Heart left ventricle (tissue), 16 donors: ENCODE measurements around the gene GPC6. TPM values are rescaled to one million over a fixed set of nuclear protein-coding genes. Genes with fewer than 3 reads are reported as not detected.

Experiments used
- ATAC-seq, 4 donors: fragments of 200-7000 bp; cut with Tn5 transposase; one replicate each; pipeline ENCODE4 v1.9.1; 2020 to 2022; ENCODE audit warnings: moderate library complexity in 4 of 4, mild to moderate bottlenecking in 3 of 4, moderate number of reproducible peaks in 1 of 4
- DNase-seq, 5 donors: peaks; one replicate each; pipeline ENCODE4 v3.0.0-alpha.2; 2020
- H3K27ac ChIP-seq, 12 donors: fragments of 200-600 bp; sonication (generic) in 4 of 12; one replicate each; pipeline versions ENCODE4 v1.5.0 to v1.8.0; 2016 to 2022; ENCODE audit warnings: mild to moderate bottlenecking in 2 of 12
- H3K27me3 ChIP-seq, 9 donors: fragments of 200-600 bp; sonication (generic) in 2 of 9; one replicate each; pipeline versions ENCODE4 v1.5.1 to v1.8.0; 2016 to 2022; ENCODE audit warnings: mild to moderate bottlenecking in 3 of 9
- H3K36me3 ChIP-seq, 9 donors: fragments of 200-600 bp; sonication (generic) in 2 of 9; one replicate each; pipeline versions ENCODE4 v1.5.0 to v1.8.0; 2018 to 2022; ENCODE audit warnings: mild to moderate bottlenecking in 2 of 9
- H3K4me1 ChIP-seq, 12 donors: fragments of 200-600 bp; sonication (generic) in 4 of 12; one replicate each; pipeline versions ENCODE4 v1.5.0 to v1.8.0; 2016 to 2022; ENCODE audit warnings: mild to moderate bottlenecking in 3 of 12
- H3K4me3 ChIP-seq, 12 donors: fragments of 200-600 bp; sonication (generic) in 4 of 12; one replicate each; pipeline versions ENCODE4 v1.5.0 to v1.8.0; 2017 to 2022; ENCODE audit warnings: mild to moderate bottlenecking in 9 of 12, moderate library complexity in 4 of 12
- H3K9me3 ChIP-seq, 12 donors: fragments of 200-600 bp; sonication (generic) in 4 of 12; one replicate each; pipeline versions ENCODE4 v1.5.0 to v1.8.0; 2016 to 2022; ENCODE audit warnings: mild to moderate bottlenecking in 1 of 12
- CTCF ChIP-seq, 12 donors: fragments of 200-600 bp; sonication (generic) in 4 of 12; IDR thresholded peaks; one replicate each; pipeline versions ENCODE4 v1.5.0 to v1.8.0; 2018 to 2022; ENCODE audit warnings: antibody characterized with exemption in 12 of 12, mild to moderate bottlenecking in 5 of 12
- POLR2A ChIP-seq, 2 donors: fragments of 450-650 bp; IDR thresholded peaks; one replicate each; pipeline ENCODE4 v1.6.1; 2017; ENCODE audit warnings: antibody characterized with exemption in 2 of 2, mild to moderate bottlenecking in 2 of 2, moderate library complexity in 2 of 2
- WGBS, 4 donors: extraction: QIAGEN DNeasy Blood & Tissue Kit in 2 of 4; methylation state at CpG; one replicate each; pipeline versions ENCODE4 v1.1.5 to v1.1.7; 2013 to 2018; 5-methylcytosine and 5-hydroxymethylcytosine counted together
- intact Hi-C, 10 donors: fragments of 100-400 bp; cut with DNase I; formaldehyde crosslinking; loops; one replicate each; pipeline versions ENCODE4 v1.11.1 to v1.14.2; 2022
- polyA plus RNA-seq, 2 donors: library from polyadenylated mRNA; stranded (reverse); fragments of 200-250 nt; gene quantifications; one replicate each; pipeline ENCODE4 v1.2.3, GENCODE V29; 2013
- total RNA-seq, 9 donors: library from RNA; depleted of rRNA in 2 of 9; stranded (reverse); fragments of >200 nt in 2 of 9; fragmentation: NEBNext Ultra II Directional in 3 of 9; extraction: Animal tissue kit (Norgen Biotek cat#: 25700) in 3 of 9; gene quantifications; one replicate each; pipeline versions ENCODE4 v1.1.0 to v1.2.4, GENCODE V29; 2016 to 2023
- donor health status: ischemic (EF 13 %, LVEDD 7.1; RV severe dilation, severe dysfunction).
- donor health status: healthy with polysubstance abuse.
- donor health status: DM: no; HTN: yes; CAD: no.
- donor health status: DM: no; HTN: no; CAD: no.
- donor health status: ischemic (EF 25% LVEDD 6.9; RV normal size, moderate dysfunction).
- donor health status: ischemic (EF 25% LVEDD 5.7; RV mildly dilated, moderate dysfunction).
- donor health status: healthy.
- donor health status: DM: yes; HTN: yes; CAD: no.
- donor health status: ischemic (EF 35%, LVEDD 5.7; RV mildly dilated, moderate dysfunction).
- donor health status: nonischemic (EF 11% LVEDD 7.7; RV severe dilation, severe dysfunction).
- donor health status: DM: yes; HTN: yes; CAD: no.
- donor health status: PGD.
- donor health status: ischemic (EF 29% LVEDD 5.4; RV normal size, mild dysfunction).
- donor health status: nonischemic (EF 23%, LVEDD 6.1; RV moderate dilation, normal function).

The GPC6 gene
- total and polyA plus RNA-seq, 11 donors: 0.08 to 6.2 (median 2.0) TPM

- DNase-seq (no peak), ATAC-seq (no peak)
- intact Hi-C loops: no loop called here
- no peaks in the 10 kb centered on the region for H3K9me3 ChIP-seq
- H3K4me1 ChIP-seq: peaks cover 0 to 4% (median 0%) of the 10 kb centered on the region in 12 donors
- H3K36me3 ChIP-seq: no peaks in the 10 kb centered on the region
- H3K4me3 ChIP-seq: no peak overlapping the region
- H3K27me3 ChIP-seq: no peaks in the 10 kb centered on the region
- TF ChIP-seq CTCF (IDR thresholded peaks at IDR 0.05) (no peak), POLR2A (IDR thresholded peaks at IDR 0.05) (no peak)
- H3K27ac ChIP-seq: no peak overlapping the region
- WGBS, 4 donors: 82 to 87% (median 85%) methylated on average over 2 of the region's 2 CpGs
These were observed 950.4 kb downstream of the GPC6 start for GRCh38 chr13:94177041-94177440.

- ATAC-seq (no peak), DNase-seq (no peak)
- H3K4me3 ChIP-seq: no peak overlapping the region
- WGBS, 4 donors: 59 to 73% (median 67%) methylated on average over 5 of the region's 5 CpGs
- intact Hi-C loops: no loop called here
- peaks cover 0 to 7% (median 0%) of the 10 kb centered on the region in 12 donors for H3K4me1 ChIP-seq
- no peak for TF ChIP-seq CTCF (IDR thresholded peaks at IDR 0.05)
- no peak for TF ChIP-seq POLR2A (IDR thresholded peaks at IDR 0.05)
- H3K36me3 ChIP-seq: no peaks in the 10 kb centered on the region
- H3K9me3 ChIP-seq: no peaks in the 10 kb centered on the region
- no peak overlapping the region for H3K27ac ChIP-seq
- no peaks in the 10 kb centered on the region for H3K27me3 ChIP-seq
These were observed 952.1 kb downstream of the GPC6 start for GRCh38 chr13:94178625-94179244.

- Histone ChIP-seq H3K9me3 (no peaks in the 10 kb centered on the region), H3K36me3 (no peaks in the 10 kb centered on the region), H3K27ac (no peak overlapping the region), H3K4me1 (peaks cover 0 to 7% (median 0%) of the 10 kb centered on the region in 12 donors), H3K4me3 (no peak overlapping the region), H3K27me3 (no peaks in the 10 kb centered on the region)
- DNase-seq: no peak
- intact Hi-C loops: loop anchor here in 1 of 10 donors (10.0 kb wide), 1 partner anchor 173 kb away; no protein-coding TSS in a partner anchor
- TF ChIP-seq CTCF (IDR thresholded peaks at IDR 0.05) (no peak), POLR2A (IDR thresholded peaks at IDR 0.05) (no peak)
- 82 to 92% (median 87%) methylated on average over 1 of the region's 1 CpG for WGBS, 4 donors
- ATAC-seq: no peak
These were observed 955.0 kb downstream of the GPC6 start for GRCh38 chr13:94181461-94182107.

GRCh38 chr13:94182185-94182761, 955.7 kb downstream of the GPC6 start:
- H3K4me1 ChIP-seq: peaks cover 0 to 7% (median 0%) of the 10 kb centered on the region in 12 donors
- no peak overlapping the region for H3K4me3 ChIP-seq
- TF ChIP-seq POLR2A (IDR thresholded peaks at IDR 0.05) (no peak), CTCF (IDR thresholded peaks at IDR 0.05) (no peak)
- no peak for DNase-seq
- intact Hi-C loops: loop anchor here in 1 of 10 donors (10.0 kb wide), 1 partner anchor 173 kb away; no protein-coding TSS in a partner anchor
- no peak overlapping the region for H3K27ac ChIP-seq
- no peak for ATAC-seq
- H3K27me3 ChIP-seq: no peaks in the 10 kb centered on the region
- H3K36me3 ChIP-seq: no peaks in the 10 kb centered on the region
- H3K9me3 ChIP-seq: no peaks in the 10 kb centered on the region
